ENCODE results near the gene AOAH. TPM values are rescaled to one million over a fixed set of nuclear protein-coding genes. Genes with fewer than 3 reads are reported as not detected.

AOAH gene
- total and polyA plus RNA-seq, 2 of the 4 experiments (the other 2 are of a cell fraction), result not detected

GRCh38 chr7:36617408-36617807 lies 106.9 kb downstream of the AOAH start:
- Histone ChIP-seq H2BK5ac (ENCODE audit: low read depth, low read length, poor library complexity, severe bottlenecking) (no peak overlapping the region), H2BK20ac (ENCODE audit: low read depth, low read length) (no peak overlapping the region), H3K36me3 (ENCODE audit: control insufficient read depth, insufficient read depth, low read length) (no peaks in the 10 kb centered on the region), H3K18ac (ENCODE audit: low read depth, low read length) (no peak overlapping the region), H3K27ac (ENCODE audit: insufficient read depth, low read length) (no peak overlapping the region), H3K79me1 (ENCODE audit: low read depth in 1 of 2, low read length in 2 of 2) (no peaks in the 10 kb centered on the region), H3K27me3 (ENCODE audit: control insufficient read depth, insufficient read depth, low read length) (peaks cover 24% of the 10 kb centered on the region), H3K23ac (ENCODE audit: low read depth, low read length) (no peak overlapping the region), H2AFZ (replicated peaks; ENCODE audit: low read length, poor library complexity) (no peak overlapping the region), H3K4me3 (ENCODE audit: insufficient read depth, low read depth, low read length) (no peak overlapping the region), H3K4me2 (ENCODE audit: low read depth, low read length) (no peak overlapping the region), H4K91ac (ENCODE audit: insufficient read depth, low read depth, low read length) (no peak overlapping the region), H3K4ac (ENCODE audit: low read depth, low read length) (no peak overlapping the region), H3K9ac (ENCODE audit: low read depth, low read length) (no peak overlapping the region), H2AK5ac (ENCODE audit: low read depth, low read length) (no peak overlapping the region), H4K8ac (ENCODE audit: low read depth in 2 of 2, low read length in 2 of 2) (no peak overlapping the region), H3K56ac (ENCODE audit: extremely low read depth, insufficient read depth, low read length) (no peak overlapping the region; the same call in 1 of the 2 replicates), H4K20me1 (ENCODE audit: insufficient read depth, low read length) (no peaks in the 10 kb centered on the region), H3K4me1 (ENCODE audit: control insufficient read depth, insufficient read depth, low read length) (no peaks in the 10 kb centered on the region), H2AK9ac (replicated peaks; ENCODE audit: low read depth, low read length, poor library complexity) (no peak overlapping the region), H2BK15ac (ENCODE audit: low read depth, low read length) (no peak overlapping the region), H3K9me1 (ENCODE audit: insufficient read depth, low read length) (no peaks in the 10 kb centered on the region), H4K5ac (ENCODE audit: low read depth, low read length) (no peak overlapping the region), H3K14ac (replicated peaks; ENCODE audit: low read depth, low read length) (no peak overlapping the region), H3K9me3 (ENCODE audit: control insufficient read depth, insufficient read depth, low read length) (no peaks in the 10 kb centered on the region), H2BK120ac (ENCODE audit: low read depth, low read length) (no peak overlapping the region)
- POLR2A ChIA-PET (ENCODE audit: unreplicated experiment), result interaction anchor here (0.6 kb wide), 1 partner anchor 370 kb away, joined by 3 read pairs; no protein-coding TSS in a partner anchor
- ATAC-seq (ENCODE audit: low read depth) (no peak), DNase-seq (no peak)
- dilution Hi-C loops (cut with HindIII; ENCODE audit: low sequenced_read_pairs, unreplicated experiment) (no loop called here), in situ Hi-C loops (cut with MboI; ENCODE audit: low sequenced_read_pairs) (no loop called here), intact Hi-C loops (cut with micrococcal nuclease) (no loop called here)
- CTCF ChIA-PET, result no interaction called here
- TF ChIP-seq CEBPB (IDR thresholded peaks at IDR 0.05; ENCODE audit: low read depth, low read length), result no peak
- TF ChIP-seq RCOR1 (IDR thresholded peaks at IDR 0.05; ENCODE audit: insufficient replicate concordance, low read length), result no peak
- TF ChIP-seq BHLHE40 (IDR thresholded peaks at IDR 0.05; ENCODE audit: low read depth, low read length), result no peak
- TF ChIP-seq ELK1 (IDR thresholded peaks at IDR 0.05; ENCODE audit: borderline replicate concordance, low read depth, low read length), result no peak
- TF ChIP-seq POLR2A (IDR thresholded peaks at IDR 0.05; ENCODE audit: low read depth, low read length), result no peak
- TF ChIP-seq RFX5 (IDR thresholded peaks at IDR 0.05; ENCODE audit: low read depth, low read length), result no peak
- TF ChIP-seq FOS (IDR thresholded peaks at IDR 0.05; ENCODE audit: low read depth, low read length), result no peak
- TF ChIP-seq CHD1 (IDR thresholded peaks at IDR 0.05; ENCODE audit: low read depth, low read length), result no peak
- no peak for TF ChIP-seq RAD21 (IDR thresholded peaks at IDR 0.05; ENCODE audit: low read length)
- no peak for TF ChIP-seq MXI1 (IDR thresholded peaks at IDR 0.05; ENCODE audit: borderline replicate concordance, low read depth, low read length)
- no CpG with 5 or more reads among the region's 1 CpG for WGBS, 2 experiments (ENCODE audit: extremely low coverage in 2 of 2, insufficient read length in 1 of 2)
- no TSS peak for BruUV-seq (replicated peaks)

All from IMR-90 (cell line).